Measurements from ENCODE around the gene GRIK1.

Gene GRIK1

GRCh38 chr21:29909571-29909970 lies 30.2 kb downstream of the GRIK1 start:
- no peak for DNase-seq (ENCODE audit: low read depth)

DNA sequence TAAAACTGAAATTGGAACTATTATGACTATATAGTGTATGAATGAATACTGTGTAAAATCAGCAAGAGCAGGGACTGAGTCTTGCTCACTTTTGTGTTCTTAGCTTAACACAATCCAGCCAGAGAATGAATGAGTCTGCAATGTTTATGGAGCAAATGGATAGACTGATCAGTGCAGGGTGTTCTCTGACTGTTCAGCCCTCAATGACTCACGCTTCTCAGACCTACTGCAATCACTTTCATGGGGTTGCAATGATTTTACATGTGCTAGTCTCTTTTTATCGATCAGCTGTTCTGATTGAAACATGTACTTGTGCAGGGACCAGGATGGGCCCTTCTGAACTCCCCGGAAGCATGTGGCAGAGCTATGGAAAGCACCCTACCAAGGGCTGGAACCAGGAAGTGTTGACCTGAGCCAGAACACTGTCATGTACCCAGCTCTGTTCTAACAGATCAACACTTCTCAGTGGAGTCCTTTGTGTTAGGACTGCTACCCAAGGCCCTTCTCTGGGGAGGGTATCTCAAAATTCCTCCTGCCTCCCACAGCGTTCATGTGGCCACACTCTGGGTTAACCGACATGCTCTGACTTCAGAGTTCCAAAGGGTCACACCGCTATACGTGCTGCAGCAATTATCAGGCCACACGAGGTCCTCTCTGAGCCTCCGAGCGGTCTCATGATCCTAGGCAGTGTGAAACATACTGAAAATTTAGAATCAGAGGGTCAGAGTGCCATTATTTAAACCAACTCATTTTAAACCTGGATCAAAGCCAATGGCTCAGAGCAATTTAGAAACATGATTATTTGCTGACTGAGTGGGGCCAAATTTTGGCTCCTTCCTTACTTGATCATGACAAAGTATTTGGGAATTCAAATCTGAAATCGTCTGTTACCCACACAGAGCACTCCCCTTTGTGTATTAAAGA lies 35.2 kb downstream of the GRIK1 start:
- DNase-seq (ENCODE audit: low read depth): peak; percentile 56

DNA sequence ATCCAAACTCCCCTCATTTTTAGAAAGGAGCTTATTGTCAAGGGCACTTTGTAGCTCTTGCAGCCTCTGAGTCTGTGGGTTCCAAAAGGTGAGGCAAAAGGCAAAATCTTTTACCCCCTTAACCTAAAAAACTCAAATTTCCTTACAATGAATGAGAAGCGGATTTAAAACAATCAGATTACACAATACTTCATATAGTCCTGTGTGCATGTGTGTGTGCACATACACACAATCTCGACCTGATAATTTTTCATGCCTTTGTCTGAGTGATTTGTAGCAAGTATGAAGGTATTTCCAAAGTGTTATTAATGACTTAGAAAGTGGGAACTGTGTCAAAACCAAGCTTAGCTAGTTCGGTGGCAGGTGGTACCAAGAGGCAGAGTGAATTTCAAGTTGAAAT lies 42.9 kb downstream of the GRIK1 start:
- DNase-seq (ENCODE audit: low read depth): no peak

- no peak for DNase-seq (ENCODE audit: low read depth)
These were observed 46.1 kb downstream of the GRIK1 start for GRCh38 chr21:29893687-29894086.

- DNase-seq (ENCODE audit: low read depth): no peak
These were observed 47.4 kb downstream of the GRIK1 start for GRCh38 chr21:29892379-29892778.

GRCh38 chr21:29888437-29888836 lies 51.4 kb downstream of the GRIK1 start:
- peak; percentile 67 for DNase-seq (ENCODE audit: low read depth)

- no peak for DNase-seq (ENCODE audit: low read depth)
These were observed 52.3 kb downstream of the GRIK1 start for GRCh38 chr21:29887313-29888009.

GRCh38 chr21:29885491-29885890 lies 54.3 kb downstream of the GRIK1 start:
- no peak for DNase-seq (ENCODE audit: low read depth)

DNA sequence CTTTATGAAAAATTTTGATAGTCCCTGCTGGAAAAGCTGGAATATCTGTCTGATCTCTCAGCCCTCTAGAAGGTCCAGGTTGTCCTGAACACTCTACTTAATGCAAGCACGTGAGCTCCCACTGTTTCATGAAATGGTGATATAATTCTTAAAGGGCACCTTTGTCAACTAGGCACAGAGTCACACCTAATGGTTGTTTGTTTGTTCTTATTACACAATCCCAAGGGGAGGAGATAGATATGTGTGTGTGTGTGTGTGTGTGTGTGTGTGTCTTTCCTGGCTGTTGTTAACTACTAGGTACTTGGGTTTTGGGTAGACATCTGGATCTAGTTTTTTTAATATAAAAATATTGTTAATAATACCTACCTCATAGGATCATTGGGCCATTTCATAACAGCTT lies 63.9 kb downstream of the GRIK1 start:
- DNase-seq (ENCODE audit: low read depth): no peak

GRCh38 chr21:29875036-29875716 lies 64.6 kb downstream of the GRIK1 start:
- DNase-seq (ENCODE audit: low read depth): no peak

GRCh38 chr21:29873908-29874307 lies 65.9 kb downstream of the GRIK1 start:
- no peak for DNase-seq (ENCODE audit: low read depth)

GRCh38 chr21:29870814-29871213 lies 69.0 kb downstream of the GRIK1 start:
- no peak for DNase-seq (ENCODE audit: low read depth)

GRCh38 chr21:29867796-29868195 lies 72.0 kb downstream of the GRIK1 start:
- no peak for DNase-seq (ENCODE audit: low read depth)

DNA sequence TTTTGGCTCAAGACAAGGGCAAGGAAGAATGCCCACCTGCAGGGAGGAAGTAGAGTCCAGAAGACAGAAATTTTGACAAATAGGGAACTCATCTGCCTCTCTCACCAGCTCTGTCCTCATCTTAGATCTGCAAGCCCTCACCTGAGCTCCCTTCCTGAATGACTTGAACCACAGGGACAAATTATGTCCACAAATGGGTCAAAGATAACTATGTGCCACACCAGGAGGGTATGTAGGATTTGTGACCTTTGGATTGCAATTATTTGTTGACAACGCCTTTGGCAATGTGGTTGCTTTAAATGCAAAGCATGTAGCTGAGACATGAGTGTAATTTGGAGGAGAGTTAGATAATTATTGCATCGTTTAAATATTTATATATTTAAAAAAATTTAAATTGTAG lies 79.5 kb downstream of the GRIK1 start:
- DNase-seq (ENCODE audit: low read depth): no peak

DNA sequence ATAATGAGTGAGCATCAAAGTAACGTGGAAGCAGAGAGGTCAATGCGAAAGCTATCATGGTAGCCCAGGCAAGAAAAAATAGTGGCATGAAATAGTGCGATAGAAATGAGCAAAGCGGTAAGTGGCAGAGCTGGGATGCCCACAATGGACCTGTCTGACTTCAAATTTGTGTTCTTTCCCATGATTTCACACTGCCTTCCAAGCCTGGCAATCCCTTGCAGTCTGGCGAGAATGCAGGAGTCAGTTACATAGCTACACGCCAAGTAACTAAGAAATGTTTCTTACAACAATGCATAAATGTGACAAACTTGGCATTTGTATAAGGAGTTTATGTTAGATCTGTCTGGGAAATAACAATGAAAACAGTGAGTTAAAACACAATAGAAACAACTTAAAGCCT lies 82.6 kb downstream of the GRIK1 start:
- no peak for DNase-seq (ENCODE audit: low read depth)

DNA sequence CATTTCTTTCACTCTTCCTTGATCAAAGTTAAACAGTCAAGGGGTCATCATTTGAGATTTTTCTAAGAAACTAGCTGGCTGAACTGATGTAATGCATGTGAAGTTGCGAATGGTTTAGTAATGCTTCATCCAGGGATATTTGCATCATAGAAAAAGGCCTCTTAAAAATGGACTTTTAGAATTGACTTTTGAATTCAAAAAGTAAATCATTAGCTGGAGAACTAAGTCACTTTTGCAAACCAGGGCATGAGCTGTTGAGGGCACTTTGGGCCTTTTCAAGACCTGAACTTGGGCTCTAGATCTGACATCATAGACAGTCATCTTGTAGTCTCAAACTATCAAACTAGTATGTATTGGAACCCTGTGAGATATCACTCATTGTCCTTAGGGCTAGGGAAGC lies 85.0 kb downstream of the GRIK1 start:
- DNase-seq (ENCODE audit: low read depth): no peak

DNA sequence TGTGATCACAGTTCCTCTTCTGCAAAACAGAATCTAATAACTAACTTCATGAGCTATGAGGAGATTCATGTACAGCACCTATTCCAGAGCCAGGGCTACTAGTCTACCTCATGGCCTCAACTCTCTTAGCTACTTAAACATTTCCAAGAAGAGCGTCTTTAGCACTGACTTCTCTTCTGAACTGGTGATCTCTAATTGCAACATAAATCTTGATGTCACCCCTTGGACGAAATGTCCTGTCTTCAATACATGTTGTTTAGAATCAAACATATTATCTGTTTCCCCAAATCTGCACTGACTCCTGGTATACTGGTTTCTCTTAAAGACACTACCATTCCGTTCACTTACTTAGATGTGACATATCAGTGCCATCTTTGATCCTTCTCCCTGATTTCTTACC lies 88.2 kb downstream of the GRIK1 start:
- no peak for DNase-seq (ENCODE audit: low read depth)

- peak; percentile 18 for DNase-seq (ENCODE audit: low read depth)
These were observed 90.0 kb downstream of the GRIK1 start for GRCh38 chr21:29849735-29850176.

DNA sequence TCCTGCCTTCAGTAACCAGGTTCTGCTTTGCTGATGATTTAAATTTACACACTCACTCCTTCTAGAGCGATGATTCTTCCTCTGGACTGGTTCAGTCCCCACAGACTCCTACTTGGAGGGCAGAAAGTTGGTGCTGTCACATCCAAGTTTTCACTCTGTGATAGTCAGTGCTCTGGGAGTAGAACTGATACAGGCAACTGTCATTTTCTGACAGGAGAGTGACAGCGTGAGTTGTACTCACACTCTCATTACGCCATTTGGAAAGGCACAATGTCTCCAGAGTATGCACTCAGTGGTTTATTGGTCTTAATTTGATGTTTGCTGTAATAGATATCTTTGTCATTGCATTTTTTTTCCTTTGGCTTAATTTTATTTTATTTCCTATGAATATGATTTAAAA lies 96.0 kb downstream of the GRIK1 start:
- DNase-seq (ENCODE audit: low read depth): no peak

DNA sequence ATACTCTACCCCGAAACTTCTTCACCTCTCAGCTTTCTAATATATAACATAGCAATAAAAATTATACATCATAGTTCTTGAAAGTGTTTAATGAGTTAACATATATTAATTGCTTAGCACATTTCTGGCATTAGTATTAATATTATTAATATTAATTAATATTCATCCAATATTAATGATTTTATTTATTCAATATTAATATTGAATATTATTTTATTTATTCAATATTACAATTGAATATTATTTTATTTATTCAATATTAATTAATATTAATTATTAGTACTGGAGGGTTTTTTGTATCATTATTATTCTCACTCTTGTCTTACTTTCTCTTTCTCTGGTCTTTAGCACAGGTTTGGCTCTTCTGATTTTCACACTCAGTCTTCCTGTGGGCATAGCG lies 105.2 kb downstream of the GRIK1 start:
- DNase-seq (ENCODE audit: low read depth): no peak

DNA sequence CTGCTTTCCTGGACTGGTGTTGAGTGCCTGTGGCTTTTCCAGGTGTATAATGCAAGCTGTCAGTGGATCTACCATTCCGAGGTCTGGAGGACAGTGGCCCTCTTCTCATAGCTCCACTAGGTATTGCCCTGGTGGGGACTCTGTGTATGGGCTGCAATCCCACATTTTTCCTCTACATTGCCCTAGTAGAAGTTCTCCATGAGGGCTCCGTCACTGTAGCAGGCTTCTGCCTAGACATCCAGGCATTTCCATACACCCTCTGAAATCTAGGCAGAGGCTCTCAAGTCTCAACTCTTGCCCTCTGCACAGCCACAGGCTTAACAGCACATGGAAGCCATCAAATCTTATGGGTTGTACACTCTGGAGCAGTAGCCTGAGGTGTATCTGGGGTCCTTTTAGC lies 107.6 kb downstream of the GRIK1 start:
- no peak for DNase-seq (ENCODE audit: low read depth)

DNA sequence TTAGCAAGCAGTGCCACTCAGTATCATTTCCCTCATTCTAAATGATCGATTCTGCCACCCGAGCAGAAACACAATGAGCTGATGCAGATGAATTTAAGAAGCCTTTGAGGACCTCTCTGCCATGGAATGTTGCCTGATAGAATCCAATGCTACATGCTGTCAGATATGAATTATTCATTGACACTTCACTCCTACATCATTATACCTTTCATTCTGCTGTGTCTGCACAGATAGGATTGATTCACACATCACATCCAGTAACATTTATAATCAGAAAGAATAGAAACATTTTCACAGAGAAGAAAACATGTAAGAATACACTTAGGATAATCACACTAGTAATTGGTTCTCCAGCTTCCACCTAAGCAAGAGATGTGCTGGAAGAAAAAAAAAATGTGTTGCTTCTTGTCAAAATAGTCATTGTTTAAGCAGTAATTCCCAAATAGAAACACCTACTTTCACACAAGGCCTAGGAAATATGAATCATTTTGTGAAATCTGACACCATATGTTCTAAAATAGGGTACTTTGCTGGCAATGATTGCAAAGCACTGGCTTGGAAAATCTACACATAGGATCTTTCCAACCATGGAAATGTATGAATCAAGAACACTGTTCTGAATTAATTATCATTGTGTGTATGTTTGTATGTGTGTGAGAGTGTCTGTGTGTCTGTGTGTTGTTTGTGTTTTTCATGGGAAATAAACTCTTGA lies 110.1 kb downstream of the GRIK1 start:
- DNase-seq (ENCODE audit: low read depth): no peak

Data from HS-5 (cell line).